ENCODE measurements around the gene CPXM2.

- TF ChIP-seq CTCF (IDR thresholded peaks at IDR 0.05) (no peak), POLR2A (IDR thresholded peaks at IDR 0.05) (no peak)
These were observed 129.9 kb downstream of the CPXM2 start for GRCh38 chr10:123761666-123762230.

All from uterus (tissue), 2 donors.